SU-DHL-6 (cell line): ENCODE data around the gene PIM1.

Experiments used
- H2AFZ ChIP-seq: fragments of 200-600 bp; sonication (generic); 2 replicates; pipeline ENCODE4 v1.6.1; 2014; ENCODE audit warnings: low read depth, mild to moderate bottlenecking, moderate library complexity, mixed read lengths, antibody characterized with exemption, low read length; ENCODE audit not compliant: severe bottlenecking
- H3F3A ChIP-seq: fragments of 200-600 bp; shearing (Covaris generic); 2 replicates; pipeline ENCODE4 v1.6.0; 2016; ENCODE audit warnings: antibody characterized with exemption, mild to moderate bottlenecking; ENCODE audit not compliant: insufficient read depth
- H3K27ac ChIP-seq: fragments of 200-600 bp; sonication (generic); 2 replicates; pipeline ENCODE4 v1.5.1; 2016; ENCODE audit warnings: low read depth, mild to moderate bottlenecking, low read length, moderate library complexity, mixed read lengths
- H3K27me3 ChIP-seq: fragments of 200-600 bp; sonication (generic), shearing (Covaris generic); 2 replicates; pipeline ENCODE4 v1.6.0; 2014; ENCODE audit warnings: mild to moderate bottlenecking, low read length
- H3K36me3 ChIP-seq: fragments of 200-600 bp; sonication (generic); 2 replicates; pipeline ENCODE4 v1.6.1; 2014; ENCODE audit warnings: mild to moderate bottlenecking, low read length, mixed read lengths
- H3K4me2 ChIP-seq: fragments of 300-600, 200-600 bp; shearing (Covaris generic), sonication (generic); 2 replicates; pipeline ENCODE4 v1.6.0; 2014; ENCODE audit warnings: low read length, low read depth, mild to moderate bottlenecking; ENCODE audit not compliant: poor library complexity, severe bottlenecking
- H3K4me3 ChIP-seq: fragments of 200-600 bp; sonication (generic); 2 replicates; pipeline ENCODE4 v1.5.1; 2014; ENCODE audit warnings: antibody characterized with exemption, low read length, mild to moderate bottlenecking, mixed read lengths; ENCODE audit not compliant: insufficient read depth, poor library complexity, severe bottlenecking
- H3K79me2 ChIP-seq: fragments of 200-600 bp; sonication (generic); 2 replicates; pipeline ENCODE4 v1.6.1; 2014; ENCODE audit warnings: mild to moderate bottlenecking, low read length, moderate library complexity; ENCODE audit not compliant: insufficient read depth
- H3K9ac ChIP-seq: fragments of 200-600 bp; sonication (generic); 2 replicates; pipeline ENCODE4 v1.7.0; 2014; ENCODE audit warnings: mild to moderate bottlenecking, low read length
- H3K9me2 ChIP-seq: fragments of 200-600 bp; sonication (generic); replicated peaks from 2 replicates; pipeline ENCODE4 v1.6.1; 2014; ENCODE audit warnings: low read length; ENCODE audit not compliant: insufficient read depth
- H3K9me3 ChIP-seq: fragments of 200-600 bp; sonication (generic); 2 replicates; pipeline ENCODE4 v1.6.1; 2014; ENCODE audit warnings: low read length, mixed read lengths; ENCODE audit not compliant: insufficient read depth
- H4K20me1 ChIP-seq: fragments of 200-600 bp; sonication (generic); 2 replicates; pipeline ENCODE4 v1.6.1; 2014; ENCODE audit warnings: low read depth, mild to moderate bottlenecking, antibody characterized with exemption, low read length, moderate library complexity, mixed read lengths
- CTCF ChIP-seq: fragments of 200-600 bp; sonication (generic); IDR thresholded peaks from one replicate; pipeline ENCODE4 v1.5.1; 2017; ENCODE audit warnings: antibody characterized with exemption, mild to moderate bottlenecking, low read length, moderate library complexity; ENCODE audit not compliant: insufficient read depth, poor library complexity, severe bottlenecking
- EZH2phosphoT487 ChIP-seq: fragments of 200-600 bp; sonication (generic), shearing (Covaris generic); conservative IDR thresholded peaks from 2 replicates; pipeline ENCODE4 v1.6.1; 2018; ENCODE audit warnings: mild to moderate bottlenecking, antibody characterized with exemption, low read length, moderate library complexity, mixed read lengths

The PIM1 gene

DNA sequence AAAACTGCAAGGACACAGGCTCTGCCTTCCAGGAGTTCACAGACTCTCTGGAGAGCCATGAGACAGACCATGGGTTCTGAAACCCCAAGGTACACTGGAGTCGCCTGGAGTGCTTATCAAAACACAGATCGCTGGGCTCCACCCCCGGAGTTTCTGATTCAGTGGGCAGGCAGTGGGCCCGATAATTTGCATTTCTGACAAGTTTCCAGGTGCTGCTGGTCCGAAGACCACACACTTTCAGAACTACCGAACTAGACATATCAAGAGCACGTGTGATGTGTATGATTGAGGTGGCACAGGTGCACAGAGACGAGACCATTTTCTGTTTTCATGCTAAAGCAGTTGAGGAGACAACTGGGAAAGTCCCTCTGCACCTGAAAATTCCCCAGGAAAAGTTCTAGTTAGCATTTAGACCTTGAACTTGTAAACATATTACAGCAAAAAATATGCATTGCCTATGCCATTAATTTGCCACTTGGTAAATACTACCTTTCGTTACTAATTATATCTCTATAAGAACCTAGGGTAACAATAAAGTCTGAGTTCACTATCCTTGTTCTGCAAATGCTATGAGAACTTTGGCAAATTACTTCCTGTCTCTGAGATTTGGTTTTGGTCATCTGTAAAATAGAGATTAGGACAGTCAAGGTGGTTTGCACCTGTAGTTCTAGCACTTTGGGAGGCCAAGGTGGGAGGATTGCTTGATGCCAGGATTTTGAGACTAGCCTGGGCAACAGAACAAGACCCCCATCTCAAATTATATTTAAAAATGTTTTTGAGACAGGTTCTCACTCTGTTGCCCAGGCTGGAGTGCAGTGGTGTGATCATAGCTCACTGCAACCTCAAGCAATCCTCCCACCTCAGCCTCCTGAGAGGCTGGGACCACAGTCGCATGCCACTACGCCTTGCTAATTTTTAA lies 14.3 kb upstream of the PIM1 start:
- H3K9ac ChIP-seq: peak overlapping the region; percentile 55

GRCh38 chr6:37158508-37158907 lies 11.4 kb upstream of the PIM1 start:
- peaks cover 60% of the 10 kb centered on the region for H3F3A ChIP-seq
- H3K4me2 ChIP-seq: no peak overlapping the region
- H3K79me2 ChIP-seq: no peaks in the 10 kb centered on the region
- no peaks in the 10 kb centered on the region for H3K9me2 ChIP-seq
- no peaks in the 10 kb centered on the region for H3K27me3 ChIP-seq
- no peaks in the 10 kb centered on the region for H3K9me3 ChIP-seq
- H4K20me1 ChIP-seq: no peaks in the 10 kb centered on the region
- no peak overlapping the region for H3K4me3 ChIP-seq
- no peak for TF ChIP-seq EZH2phosphoT487
- TF ChIP-seq CTCF: no peak
- H3K27ac ChIP-seq: peak overlapping the region; percentile 43
- H2AFZ ChIP-seq: no peak overlapping the region
- no peaks in the 10 kb centered on the region for H3K36me3 ChIP-seq
- H3K9ac ChIP-seq: no peak overlapping the region

More for the DNA sequence above, 14.3 kb upstream of the PIM1 start:
- H4K20me1 ChIP-seq: no peaks in the 10 kb centered on the region
- no peaks in the 10 kb centered on the region for H3K9me3 ChIP-seq
- H2AFZ ChIP-seq: no peak overlapping the region
- H3F3A ChIP-seq: peaks cover 40% of the 10 kb centered on the region
- no peaks in the 10 kb centered on the region for H3K27me3 ChIP-seq
- TF ChIP-seq CTCF (no peak), EZH2phosphoT487 (no peak)
- peak overlapping the region; percentile 14 for H3K4me3 ChIP-seq
- H3K79me2 ChIP-seq: no peaks in the 10 kb centered on the region
- no peaks in the 10 kb centered on the region for H3K9me2 ChIP-seq
- peak overlapping the region; percentile 96 for H3K27ac ChIP-seq
- H3K36me3 ChIP-seq: no peaks in the 10 kb centered on the region
- H3K4me2 ChIP-seq: peak overlapping the region; percentile 64

GRCh38 chr6:37160922-37161778 lies 8.8 kb upstream of the PIM1 start:
- peak overlapping the region; percentile 92 for H3K27ac ChIP-seq
- H3F3A ChIP-seq: peaks cover 44% of the 10 kb centered on the region
- peak overlapping the region; percentile 51 for H3K9ac ChIP-seq
- no peaks in the 10 kb centered on the region for H3K27me3 ChIP-seq
- H3K36me3 ChIP-seq: no peaks in the 10 kb centered on the region
- no peaks in the 10 kb centered on the region for H4K20me1 ChIP-seq
- H3K4me2 ChIP-seq: peak overlapping the region; percentile 55
- H2AFZ ChIP-seq: peak overlapping the region; percentile 25
- H3K79me2 ChIP-seq: no peaks in the 10 kb centered on the region
- no peaks in the 10 kb centered on the region for H3K9me3 ChIP-seq
- no peaks in the 10 kb centered on the region for H3K9me2 ChIP-seq
- TF ChIP-seq EZH2phosphoT487: no peak
- no peak for TF ChIP-seq CTCF
- no peak overlapping the region for H3K4me3 ChIP-seq
